Pancreas (tissue), 10 donors: ENCODE results near the gene TMEM198. TPM values are rescaled to one million over a fixed set of nuclear protein-coding genes. Genes with fewer than 3 reads are reported as not detected.

ENCODE experiments used
- ATAC-seq, 4 donors: fragments of 200-7000 bp; cut with Tn5 transposase; one replicate each; pipeline versions ENCODE4 v1.8.0 to v1.9.1; 2020; ENCODE audit warnings: mild to moderate bottlenecking in 4 of 4, moderate library complexity in 4 of 4
- DNase-seq, 6 donors: peaks; one replicate each; pipeline ENCODE4 v3.0.0-alpha.2; 2020
- FAIRE-seq: peaks from 2 replicates; lab custom pipeline; 2012; peaks lifted over from hg19 to GRCh38; lab: Jason Lieb, UNC
- H3K27ac ChIP-seq, 4 donors: fragments of 200-600 bp; sonication (generic); 1 replicate in 3 of 4; 2 replicates in 1 of 4; pipeline versions ENCODE4 v1.5.0 to v1.8.0; 2020
- H3K27me3 ChIP-seq, 4 donors: fragments of 200-600 bp; one replicate each; pipeline ENCODE4 v1.8.0; 2021
- H3K36me3 ChIP-seq, 3 donors: fragments of 200-600 bp; sonication (generic) in 1 of 3; one replicate each; pipeline versions ENCODE4 v1.5.0 to v1.8.0; 2020 to 2021
- H3K4me1 ChIP-seq, 3 donors: fragments of 200-600 bp; one replicate each; pipeline ENCODE4 v1.8.0; 2021
- H3K4me3 ChIP-seq, 4 donors: fragments of 200-600 bp; sonication (generic) in 2 of 4; one replicate each; pipeline versions ENCODE4 v1.5.0 to v1.8.0; 2020 to 2021
- H3K9me3 ChIP-seq, 4 donors: fragments of 200-600 bp; one replicate each; pipeline ENCODE4 v1.8.0; 2021
- CTCF ChIP-seq, 4 donors: fragments of 200-600 bp; sonication (generic) in 3 of 4; IDR thresholded peaks; one replicate each; pipeline versions ENCODE4 v1.5.0 to v1.8.0; 2021; ENCODE audit warnings: antibody characterized with exemption in 4 of 4
- WGBS, 2 donors: extraction: QIAGEN DNeasy Blood & Tissue Kit; methylation state at CpG; one replicate each; pipeline ENCODE4 v1.1.7; 2013; 5-methylcytosine and 5-hydroxymethylcytosine counted together
- intact Hi-C, 3 donors: fragments of 100-400 bp; cut with DNase I; formaldehyde crosslinking; loops; one replicate each; pipeline versions ENCODE4 v1.11.1 to v1.14.2; 2022
- polyA plus RNA-seq, 2 donors: library from polyadenylated mRNA; stranded (reverse); fragments of 200-250 nt; gene quantifications; one replicate each; pipeline ENCODE4 v1.2.3, GENCODE V29; 2013
- total RNA-seq, 6 donors: library from RNA; stranded (reverse); fragmentation: NEBNext Ultra II Directional in 4 of 6; extraction: Animal tissue kit (Norgen Biotek cat#: 25700) in 4 of 6; gene quantifications; one replicate each; pipeline versions ENCODE4 v1.2.1 to v1.2.4, GENCODE V29; 2021 to 2023
- donor health status: healthy with polysubstance abuse.
- donor health status: DM: no; HTN: no; CAD: no; lungs with moderate emphysema.
- donor health status: DM: no; HTN: no; CAD: no.
- donor health status: control.
- donor health status: control.
- donor health status: Bipolar disorder and iron deficiency.
- donor health status: DM: yes; HTN: yes; CAD: no.
- donor health status: DM: no; HTN: no; CAD: no.
- donor health status: DM: no; HTN: no; CAD: no.
- donor health status: DM: yes; HTN: yes; CAD: no.

TMEM198 gene
- total and polyA plus RNA-seq, 8 donors, result 2.6 to 13.3 (median 5.9) TPM

- no peak overlapping the region for H3K4me3 ChIP-seq
- peaks cover 0 to 2% (median 0%) of the 10 kb centered on the region in 3 donors for H3K36me3 ChIP-seq
- DNase-seq (no peak), FAIRE-seq (no peak), ATAC-seq (no peak)
- no peak for TF ChIP-seq CTCF (IDR thresholded peaks at IDR 0.05)
- intact Hi-C loops, result loop anchor here in 1 of 3 donors (5.0 kb wide), 1 partner anchor 86 kb away; no protein-coding TSS in a partner anchor
- H3K27ac ChIP-seq, result no peak overlapping the region
- H3K27me3 ChIP-seq, result no peaks in the 10 kb centered on the region
- H3K9me3 ChIP-seq, result no peaks in the 10 kb centered on the region
- H3K4me1 ChIP-seq, result peaks cover 0 to 9% (median 5%) of the 10 kb centered on the region in 3 donors
- 74 to 82% methylated on average over 4 of the region's 4 CpGs for WGBS, 2 donors
These were observed 2.1 kb downstream of the TMEM198 start for GRCh38 chr2:219545943-219546352.

GRCh38 chr2:219547621-219548020 lies 3.8 kb downstream of the TMEM198 start:
- Histone ChIP-seq H3K9me3 (no peaks in the 10 kb centered on the region), H3K4me3 (no peak overlapping the region), H3K4me1 (peaks cover 0 to 8% (median 4%) of the 10 kb centered on the region in 3 donors), H3K36me3 (no peaks in the 10 kb centered on the region), H3K27ac (no peak overlapping the region), H3K27me3 (no peaks in the 10 kb centered on the region)
- 94 to 95% methylated on average over 24 to 26 of the region's 26 CpGs for WGBS, 2 donors
- no peak for FAIRE-seq
- DNase-seq, result peak in 1 of 6 donors; percentile 77
- intact Hi-C loops, result loop anchor here in 1 of 3 donors (5.0 kb wide), 1 partner anchor 85 kb away; no protein-coding TSS in a partner anchor
- TF ChIP-seq CTCF (IDR thresholded peaks at IDR 0.05), result no peak
- no peak for ATAC-seq

GRCh38 chr2:219548990-219549389 lies 5.2 kb downstream of the TMEM198 start:
- intact Hi-C loops, result loop anchor here in 1 of 3 donors (5.0 kb wide), 1 partner anchor 83 kb away; no protein-coding TSS in a partner anchor
- no peak for FAIRE-seq

GRCh38 chr2:219549619-219550018 lies 5.8 kb downstream of the TMEM198 start:
- ATAC-seq (no peak), FAIRE-seq (no peak), DNase-seq (no peak)
- Histone ChIP-seq H3K27ac (no peak overlapping the region), H3K4me1 (peaks cover 0 to 11% (median 4%) of the 10 kb centered on the region in 3 donors), H3K9me3 (no peaks in the 10 kb centered on the region), H3K4me3 (no peak overlapping the region), H3K36me3 (no peaks in the 10 kb centered on the region), H3K27me3 (no peaks in the 10 kb centered on the region)
- TF ChIP-seq CTCF (IDR thresholded peaks at IDR 0.05), result no peak
- intact Hi-C loops, result loop anchor here in 1 of 3 donors (5.0 kb wide), 1 partner anchor 83 kb away; no protein-coding TSS in a partner anchor
- WGBS, 2 donors, result 85 to 92% methylated on average over 9 of the region's 9 CpGs

More at GRCh38 chr2:219548990-219549389, 5.2 kb downstream of the TMEM198 start:
- H3K4me1 ChIP-seq, result peaks cover 0 to 13% (median 4%) of the 10 kb centered on the region in 3 donors
- no peak overlapping the region for H3K4me3 ChIP-seq
- no peaks in the 10 kb centered on the region for H3K9me3 ChIP-seq
- DNase-seq (peak in 1 of 6 donors; percentile 23), ATAC-seq (no peak)
- no peak for TF ChIP-seq CTCF (IDR thresholded peaks at IDR 0.05)
- H3K36me3 ChIP-seq, result no peaks in the 10 kb centered on the region
- WGBS, 2 donors, result 94 to 95% methylated on average over 13 to 18 of the region's 18 CpGs
- no peaks in the 10 kb centered on the region for H3K27me3 ChIP-seq
- H3K27ac ChIP-seq, result no peak overlapping the region
